Skin of body (tissue), 2 donors: Measurements from ENCODE around the gene ZRANB2. TPM values are rescaled to one million over a fixed set of nuclear protein-coding genes. Genes with fewer than 3 reads are reported as not detected.

ENCODE experiments used
- DNase-seq: peaks from one replicate; lab custom pipeline; 2025; lab: John Stamatoyannopoulos, UW
- total RNA-seq: library from RNA; depleted of rRNA; stranded (reverse); fragments of >200 nt; gene quantifications from one replicate; pipeline ENCODE4 v1.2.3, GENCODE V29; 2014

Gene ZRANB2
- total RNA-seq, 1 donor from 2014 or later, result 102 TPM

DNA sequence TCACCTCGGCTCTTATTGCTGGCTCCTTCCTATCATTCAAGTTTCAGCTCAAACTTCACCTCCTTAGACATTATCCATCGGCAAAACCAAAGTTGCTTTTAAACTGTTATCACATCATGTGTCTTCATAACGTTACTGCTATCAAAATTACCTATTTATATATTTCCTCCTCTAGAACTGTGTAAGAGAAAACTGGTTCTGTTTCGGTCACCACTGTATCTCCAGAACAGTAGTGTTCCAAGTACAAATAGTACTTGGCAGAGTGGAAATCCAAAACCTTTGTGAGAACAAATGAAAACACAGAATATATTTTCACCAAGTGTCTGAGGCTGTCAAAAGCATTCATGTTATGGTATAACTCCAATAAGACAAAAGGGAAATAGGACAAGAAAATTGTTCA, 9.1 kb downstream of the ZRANB2 start:
- no peak for DNase-seq

DNA sequence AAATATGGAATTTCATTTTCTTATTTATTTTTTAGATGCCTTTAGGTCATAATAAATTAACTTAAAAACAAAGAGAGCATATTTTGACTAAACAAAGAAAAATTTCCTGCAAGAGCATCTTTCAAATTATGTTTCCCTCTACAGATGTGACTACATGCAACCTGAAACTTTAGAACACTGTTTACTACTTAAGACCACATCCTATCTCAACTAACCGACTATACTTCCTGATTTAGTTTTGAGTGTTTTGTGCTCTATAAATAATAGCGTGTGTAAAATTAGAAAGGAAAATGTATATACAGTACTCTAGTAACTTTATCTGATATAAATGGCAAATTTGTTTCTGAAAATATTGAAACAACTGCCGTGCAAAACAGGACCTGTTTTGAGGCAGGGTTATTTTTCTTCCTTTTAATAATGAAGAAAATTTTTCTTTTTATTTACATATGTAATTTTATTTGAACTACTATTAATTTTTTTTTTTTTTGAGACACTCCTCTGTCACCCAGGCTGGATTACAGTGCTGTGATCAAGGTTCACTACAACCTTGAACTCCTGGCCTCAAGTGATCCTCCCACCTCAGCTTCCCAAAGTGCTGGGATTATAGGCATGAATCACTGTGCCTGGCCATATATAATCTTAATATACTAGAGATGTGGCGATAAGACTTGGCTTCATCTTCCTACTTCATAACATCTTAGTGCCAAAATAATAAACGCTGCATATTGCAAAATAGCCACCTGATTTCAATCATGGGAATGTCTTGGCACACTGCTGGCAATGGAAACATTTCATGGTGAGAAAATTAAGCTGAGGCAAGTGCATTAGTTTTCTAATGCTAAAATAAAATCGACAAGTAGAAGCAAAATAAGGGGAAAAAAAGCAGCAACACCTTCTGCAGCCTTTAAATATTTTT, 12.3 kb downstream of the ZRANB2 start:
- no peak for DNase-seq

DNA sequence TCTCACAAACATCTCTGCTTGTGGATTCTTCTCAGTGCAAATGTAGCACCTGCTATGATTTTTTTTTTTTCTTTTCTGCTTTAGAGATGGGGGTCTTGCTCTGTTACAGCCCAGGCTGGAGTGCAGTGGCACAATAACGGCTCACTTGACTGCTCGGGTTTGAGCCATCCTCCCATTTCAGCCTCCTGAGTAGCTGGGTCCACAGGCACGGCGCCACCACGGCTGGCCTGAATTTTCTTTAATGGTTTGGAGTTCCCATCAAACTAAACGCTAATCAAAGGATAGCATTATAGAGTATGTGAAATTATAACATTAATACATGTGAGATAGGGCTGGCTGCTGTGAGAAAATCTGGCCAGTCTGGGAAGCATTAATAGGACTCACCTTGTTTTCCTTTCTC, 26.0 kb downstream of the ZRANB2 start:
- DNase-seq, result no peak

DNA sequence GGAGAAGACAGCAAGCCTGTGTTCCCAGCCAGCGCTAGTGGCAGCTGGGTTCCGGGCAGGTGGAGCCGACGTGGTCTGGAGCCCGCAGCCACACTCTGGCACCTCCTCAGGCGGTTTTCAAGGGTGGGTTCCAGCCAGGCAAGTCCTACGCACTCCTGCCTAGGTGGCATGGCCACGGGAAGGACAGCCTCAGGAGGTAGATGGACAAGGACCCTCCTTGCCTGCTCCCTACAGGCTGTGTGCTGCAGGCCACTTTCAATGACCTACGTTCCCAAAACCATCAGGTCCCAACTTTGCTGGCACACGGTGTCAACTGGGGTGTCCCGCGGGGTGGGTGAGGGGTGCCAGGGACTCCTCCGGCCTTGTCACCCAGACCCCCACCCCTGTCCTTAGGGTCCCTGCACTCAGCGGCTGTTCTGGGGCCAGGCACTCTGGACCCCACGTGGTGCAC, 26.5 kb downstream of the ZRANB2 start:
- no peak for DNase-seq

DNA sequence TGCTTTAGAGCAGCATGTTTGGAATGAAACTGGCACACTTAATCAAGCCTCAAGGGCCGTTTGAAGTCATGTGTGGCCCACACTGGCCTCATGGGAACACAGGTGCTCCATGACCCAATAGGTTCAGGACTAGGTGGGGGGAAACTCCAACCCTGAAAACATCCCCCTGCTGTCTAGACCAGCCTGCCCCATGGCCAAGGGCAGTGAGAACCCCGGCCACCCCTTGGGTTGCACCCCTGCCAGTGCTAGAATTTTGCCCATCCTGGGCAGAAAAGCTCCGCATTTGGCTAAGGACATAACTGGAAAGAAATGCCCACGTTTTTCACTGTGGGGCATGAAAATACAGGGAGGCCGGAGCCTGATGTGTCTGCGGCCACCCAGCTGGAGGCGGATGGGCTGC, 27.1 kb downstream of the ZRANB2 start:
- DNase-seq, result no peak

DNA sequence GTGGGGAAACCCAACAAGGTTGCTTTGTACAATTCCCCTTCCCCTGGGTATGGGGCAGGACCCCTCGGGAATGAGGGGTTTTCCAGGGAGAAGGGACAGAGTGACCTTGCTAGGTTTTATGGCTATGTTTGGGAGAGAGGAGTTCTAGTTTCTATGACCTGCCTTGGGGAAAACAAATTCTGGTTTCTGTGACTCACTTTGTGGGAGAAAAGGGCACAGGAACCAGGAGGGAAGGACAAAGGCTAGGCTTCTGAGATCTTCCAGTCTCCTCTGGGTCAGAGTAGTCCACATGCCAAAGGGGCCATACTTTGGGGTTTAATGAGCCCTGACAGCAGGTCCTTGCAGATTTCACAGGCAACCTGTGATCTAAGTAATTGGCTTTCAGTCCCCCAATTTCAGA, 27.7 kb downstream of the ZRANB2 start:
- DNase-seq, result no peak

DNA sequence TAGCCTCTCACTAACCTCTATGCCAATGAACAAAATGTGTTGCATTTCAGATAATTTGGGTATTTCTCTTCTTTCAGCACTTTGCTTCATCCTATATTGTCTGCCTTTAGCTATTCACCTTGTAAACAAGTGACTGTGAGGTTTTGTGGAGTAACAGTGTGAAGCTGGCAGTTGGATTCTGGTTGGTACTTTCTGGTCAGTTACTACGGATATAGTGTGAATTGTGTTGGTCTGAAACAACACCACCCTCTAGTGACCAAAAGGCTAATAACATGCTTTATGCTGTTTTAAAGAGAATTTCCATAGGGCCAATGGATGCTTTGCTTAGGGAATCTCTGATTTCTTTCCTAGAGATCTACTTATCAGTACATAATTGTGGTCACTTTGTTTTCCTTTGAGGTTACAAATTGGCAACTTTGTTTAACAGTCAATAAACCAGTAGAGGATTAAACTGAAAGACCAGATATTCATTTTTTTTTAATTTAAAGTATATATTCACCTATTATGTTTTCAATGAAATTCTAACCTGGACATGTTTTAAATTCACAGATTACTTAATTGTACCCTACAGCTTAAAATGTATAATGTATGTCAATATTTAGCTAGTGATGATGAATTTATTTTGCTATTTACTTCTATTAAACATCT, 30.8 kb downstream of the ZRANB2 start:
- peak; percentile 55 for DNase-seq

DNA sequence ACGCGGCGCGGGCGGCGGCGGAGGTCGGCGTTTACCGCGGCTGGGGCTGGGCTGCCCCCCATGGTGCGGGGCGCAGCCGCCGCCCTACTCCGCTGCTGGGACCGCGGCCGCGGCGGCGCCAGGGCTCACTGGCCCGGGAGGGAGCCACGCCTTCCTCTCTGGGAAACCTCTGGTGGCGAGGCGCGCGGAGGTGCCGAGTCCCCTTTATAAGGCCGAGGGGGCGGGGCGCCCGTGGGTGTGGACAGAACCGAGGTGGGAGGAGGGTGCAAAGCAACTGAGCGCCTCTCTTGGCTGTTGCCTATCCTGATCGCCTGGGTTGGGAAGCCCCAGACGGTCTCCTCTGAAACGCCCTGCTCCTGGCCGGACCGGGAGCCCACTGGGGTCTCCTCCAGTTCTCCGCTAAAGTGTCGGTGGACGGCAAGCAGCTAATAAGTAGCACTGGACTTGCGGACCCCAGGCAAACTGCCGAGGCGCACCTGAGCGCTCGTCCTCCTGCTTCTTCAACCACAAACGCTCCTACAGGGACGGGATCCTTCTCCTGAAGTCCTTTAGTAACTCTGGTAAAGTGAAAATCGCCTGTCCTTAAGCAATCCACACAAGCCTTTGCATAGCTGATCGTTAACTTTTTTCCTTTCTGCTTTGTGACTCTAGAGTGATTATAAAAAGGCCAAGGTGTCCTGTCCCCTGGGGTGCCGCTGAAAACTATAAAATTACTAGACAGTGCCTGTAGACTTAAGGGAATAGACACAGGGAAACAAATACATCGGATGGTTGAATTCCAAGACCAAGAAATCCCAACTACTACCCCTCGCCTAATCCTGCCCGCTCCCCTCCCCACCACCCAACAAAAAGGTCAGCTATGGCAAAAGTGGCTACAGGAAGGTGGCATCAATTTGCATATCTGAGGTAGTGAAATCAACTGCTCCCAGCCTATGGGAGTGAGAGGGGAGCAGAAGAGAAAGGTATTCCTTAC, 32.9 kb downstream of the ZRANB2 start, which contains the start of gene PTGER3:
TSS of gene PTGER3 (minus strand) at position 182 of the 973 bp plus-strand sequence. CDS start 239 bp downstream, outside the sequence.
- no peak for DNase-seq

DNA sequence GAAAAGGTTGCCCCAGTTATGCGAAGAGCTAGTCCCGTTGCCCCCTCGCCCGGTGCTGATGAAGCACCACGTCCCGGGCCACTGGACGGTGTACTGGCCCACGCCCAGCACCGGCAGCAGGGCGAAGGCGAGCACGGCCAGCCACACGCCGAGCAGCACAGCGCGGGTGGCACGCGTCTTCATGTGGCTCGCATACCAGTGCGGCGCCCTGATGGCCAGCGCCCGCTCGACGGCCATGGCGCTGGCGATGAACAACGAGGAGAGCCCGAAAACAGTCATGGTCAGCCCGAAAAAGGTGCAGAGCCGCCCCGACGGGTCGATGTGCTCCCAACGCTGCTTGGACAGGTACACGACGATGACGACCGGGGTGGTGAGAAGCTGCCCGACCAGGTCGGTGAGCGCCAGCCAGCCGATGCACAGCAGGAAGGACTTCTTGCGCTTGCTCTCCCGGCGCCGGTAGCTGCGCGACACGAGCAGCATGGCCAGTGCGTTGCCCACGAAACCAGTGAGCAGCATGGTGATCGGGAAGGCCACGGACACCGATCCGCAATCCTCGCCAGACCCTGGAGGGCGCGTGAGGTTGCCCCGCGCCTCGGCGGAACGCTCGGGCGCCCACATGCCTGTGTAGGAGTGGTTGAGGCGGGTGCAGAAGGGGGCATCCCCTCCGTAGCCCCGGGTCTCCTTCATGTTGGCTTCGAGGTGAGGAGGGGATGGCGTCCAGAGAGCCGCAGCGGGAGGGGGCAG, 33.8 kb downstream of the ZRANB2 start:
- DNase-seq, result no peak

DNA sequence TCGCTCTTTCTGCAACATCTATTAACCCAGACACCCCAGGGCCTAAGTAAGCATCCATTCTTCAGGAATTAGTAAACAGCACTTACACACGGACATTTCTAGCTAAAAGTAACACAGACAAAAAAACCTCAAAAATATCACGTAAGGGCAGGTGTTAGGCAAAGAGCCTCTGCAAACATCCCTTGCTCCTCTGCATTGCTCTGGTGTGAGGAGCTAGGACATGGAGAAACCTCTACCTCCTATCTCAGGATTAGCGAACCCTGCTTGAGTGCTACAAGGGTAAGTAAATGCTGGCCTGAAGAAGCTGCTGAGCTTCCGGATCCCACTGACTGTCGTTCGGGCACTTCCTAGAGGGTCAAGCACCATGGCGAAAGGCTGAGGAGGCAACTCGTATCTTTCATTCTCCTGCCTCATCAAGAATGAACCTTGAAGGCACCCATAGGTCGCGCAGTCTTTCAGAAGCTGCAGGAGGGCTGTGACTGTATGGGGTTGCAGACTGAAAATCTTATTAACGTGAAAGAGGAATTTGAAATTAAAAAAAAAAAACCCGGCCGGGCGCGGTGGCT, 35.3 kb downstream of the ZRANB2 start:
- DNase-seq, result no peak

DNA sequence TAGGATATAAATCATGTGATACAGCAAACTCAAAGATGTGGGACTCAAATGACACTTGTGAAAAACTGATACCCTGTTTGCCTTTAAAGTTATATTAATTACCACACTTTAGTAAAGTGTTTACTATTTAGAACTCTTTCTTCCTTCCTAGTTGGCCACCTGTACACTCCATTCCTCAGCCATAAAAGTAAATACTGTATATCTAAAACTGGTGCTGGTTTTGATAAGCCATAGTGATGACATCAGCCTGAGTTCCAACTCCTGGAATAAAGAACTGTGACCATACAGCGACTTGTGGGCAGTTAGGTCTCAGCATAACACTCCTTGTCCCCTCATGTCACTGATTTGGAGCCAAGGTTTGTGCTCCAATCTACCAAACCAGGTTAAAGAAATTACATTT, 36.0 kb downstream of the ZRANB2 start:
- DNase-seq, result no peak

DNA sequence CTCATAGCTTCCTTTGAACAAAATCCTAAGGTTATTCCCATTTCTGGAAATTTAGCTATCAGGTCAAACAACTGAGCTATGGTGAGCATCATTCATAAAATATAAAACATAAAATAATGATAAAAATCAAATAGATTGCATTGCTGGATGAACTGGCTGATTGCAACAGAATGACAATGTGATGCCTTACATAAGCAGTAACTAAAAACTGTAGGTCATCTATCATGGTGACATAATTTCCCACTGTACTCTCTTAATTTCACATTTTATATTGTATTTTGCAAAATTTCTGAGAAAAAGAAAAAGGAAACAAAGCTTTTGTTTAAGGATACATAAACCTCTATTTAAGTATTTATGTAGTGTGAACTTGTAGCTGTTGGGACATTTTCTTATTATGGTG, 37.8 kb downstream of the ZRANB2 start:
- DNase-seq, result no peak

DNA sequence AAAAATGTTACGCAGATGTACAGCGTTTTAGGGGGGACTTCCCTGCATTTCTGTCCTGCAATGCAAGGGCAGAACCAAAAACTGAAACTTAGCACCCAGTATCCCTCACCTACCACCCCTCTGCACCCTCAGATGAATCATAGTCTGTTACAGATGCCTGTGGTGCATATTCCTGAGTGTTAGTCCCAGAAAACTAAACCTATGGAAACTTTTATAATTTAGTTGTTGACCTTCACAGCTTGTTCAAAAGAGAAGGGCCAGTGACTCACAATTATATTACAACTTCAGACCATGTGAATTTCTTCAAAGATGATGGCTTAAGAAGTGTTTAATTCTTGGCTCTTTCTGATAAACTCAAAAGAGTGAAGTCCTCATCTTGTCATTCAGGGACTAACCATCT, 39.0 kb downstream of the ZRANB2 start:
- no peak for DNase-seq

DNA sequence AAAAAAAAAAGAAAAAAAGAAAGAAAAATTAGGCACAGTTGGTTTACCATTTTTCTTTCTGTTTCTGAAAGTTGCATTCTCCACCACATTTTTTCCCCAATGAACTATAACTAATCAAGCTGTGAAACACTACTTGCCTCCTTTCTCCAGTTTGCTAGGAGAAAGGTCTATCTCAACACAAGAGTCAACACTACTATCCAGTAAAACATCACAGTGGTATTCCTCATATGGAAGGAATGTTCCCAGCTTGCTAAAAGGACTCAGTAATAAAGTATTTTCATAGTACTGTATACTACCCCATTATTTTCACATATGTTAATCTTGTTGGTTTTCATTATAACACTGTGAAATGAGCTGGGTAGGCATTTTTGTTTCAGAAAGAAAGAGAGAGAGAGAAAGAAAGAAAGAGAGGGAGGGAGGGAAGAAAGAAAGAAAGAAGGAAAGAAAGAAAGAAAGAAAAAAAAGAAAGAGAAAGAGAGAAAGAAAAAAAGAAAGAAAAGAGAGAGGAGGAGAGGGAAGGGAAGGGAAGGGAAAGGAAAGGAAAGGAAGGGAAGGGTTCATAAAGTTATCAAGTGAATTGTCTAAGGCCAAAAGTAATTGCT, 41.1 kb downstream of the ZRANB2 start:
- peak; percentile 40 for DNase-seq

DNA sequence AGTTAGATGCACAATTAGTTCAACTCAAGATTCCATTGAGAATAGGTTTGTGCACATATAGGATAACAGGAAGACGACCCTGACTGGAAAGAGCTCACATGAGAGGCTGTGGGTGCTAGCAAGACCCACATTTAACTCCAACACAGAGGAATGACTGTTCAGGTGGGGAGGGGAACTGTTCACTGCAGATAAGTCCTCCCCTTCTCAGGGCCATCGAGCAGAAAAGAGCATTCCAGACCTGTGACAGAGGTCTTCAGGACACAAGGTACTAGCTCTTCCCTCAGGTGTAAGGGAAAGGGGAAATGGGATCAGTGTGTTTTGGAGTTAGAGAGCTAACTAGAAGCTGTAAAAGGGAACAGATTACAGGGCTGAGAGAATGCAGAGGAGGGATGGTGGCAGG, 41.9 kb downstream of the ZRANB2 start:
- no peak for DNase-seq

DNA sequence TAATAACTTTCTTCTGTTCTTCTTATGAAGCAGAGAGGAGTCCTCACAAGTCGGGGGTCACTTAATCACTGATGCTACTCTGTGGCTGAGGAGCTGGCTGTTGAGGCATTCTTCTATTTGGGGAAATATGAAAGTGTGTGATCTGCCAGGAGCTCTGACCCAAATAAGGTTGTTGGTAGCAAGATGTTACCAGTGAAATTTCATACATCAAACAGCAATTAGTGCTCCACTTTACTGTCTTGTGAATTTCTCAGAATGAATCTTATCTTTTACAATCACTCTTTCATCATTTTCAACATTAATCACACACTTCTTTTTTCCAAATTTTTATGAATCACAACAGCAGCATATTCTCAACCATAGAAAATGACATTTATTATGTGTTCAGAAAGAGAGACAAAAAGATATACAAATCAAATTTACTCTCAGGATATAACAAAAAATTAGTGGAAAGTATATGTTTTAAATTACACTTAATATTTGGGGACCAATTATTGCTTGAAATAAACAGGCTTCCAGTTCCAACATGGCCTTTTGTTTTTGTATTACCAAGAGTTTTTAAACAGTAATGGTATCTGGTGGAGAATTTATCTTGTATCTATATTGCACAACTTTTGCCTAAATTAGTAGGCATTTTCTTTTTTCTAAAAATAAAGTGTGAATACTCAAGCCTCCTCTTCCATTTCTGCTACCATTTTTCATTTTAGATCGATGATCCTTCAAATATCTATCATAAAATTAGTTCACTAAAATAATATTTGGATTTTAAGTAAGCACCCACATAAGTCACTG, 42.8 kb downstream of the ZRANB2 start:
- no peak for DNase-seq

DNA sequence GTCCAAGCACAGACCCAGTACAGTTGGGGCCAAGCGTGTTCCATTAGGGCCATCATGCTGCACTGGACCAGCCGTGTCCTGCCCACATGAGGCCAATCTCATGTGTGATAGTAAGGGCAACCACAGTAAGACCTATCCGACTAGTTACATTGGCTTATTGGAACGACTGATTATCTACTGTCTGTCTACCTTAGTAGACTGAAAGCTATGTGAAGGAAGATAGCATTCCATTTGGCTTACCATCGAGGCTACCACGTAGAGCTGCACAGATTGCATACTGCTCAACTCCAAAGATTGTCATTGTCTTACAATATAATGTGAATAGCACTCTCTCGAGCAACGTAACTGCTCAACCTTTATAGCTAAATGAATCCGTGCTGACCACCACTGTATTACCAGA, 43.8 kb downstream of the ZRANB2 start:
- DNase-seq, result no peak

DNA sequence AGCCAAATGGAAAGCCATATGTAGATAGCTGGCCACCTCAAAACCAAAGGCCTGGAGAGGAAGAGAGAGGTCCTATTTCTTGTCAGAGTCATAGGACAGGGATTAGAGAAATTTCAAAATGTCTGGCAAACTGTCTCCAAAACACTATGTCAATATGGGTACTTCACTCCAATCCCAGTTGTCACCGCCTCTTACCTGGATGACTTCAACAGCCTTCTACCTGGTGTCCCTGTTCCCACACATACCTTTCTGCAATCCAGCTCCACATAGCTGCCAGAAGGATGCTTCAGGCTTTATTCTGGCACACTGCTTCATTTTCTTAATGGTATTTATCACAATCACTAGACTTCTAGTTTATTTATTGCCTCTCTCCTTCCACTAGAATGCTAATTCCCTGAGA, 47.7 kb downstream of the ZRANB2 start:
- DNase-seq, result no peak

DNA sequence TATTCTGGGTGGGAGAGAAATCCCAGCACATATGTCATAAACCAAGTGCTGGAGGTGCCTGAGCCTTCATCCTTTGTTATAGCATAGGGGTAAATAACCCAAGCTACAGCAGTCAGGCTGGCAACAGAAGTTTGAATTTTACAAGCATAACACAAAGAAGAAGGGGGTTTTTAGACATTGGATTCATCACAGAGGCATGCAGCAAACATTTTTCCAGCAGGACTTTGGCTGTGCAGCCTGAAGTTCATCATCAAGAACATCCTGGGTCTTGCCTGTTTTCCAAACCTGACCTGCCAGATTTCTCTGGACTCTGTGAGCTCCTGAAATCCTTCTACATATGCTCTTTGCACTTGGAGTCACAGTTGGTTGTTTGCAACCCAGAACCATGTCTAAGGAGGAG, 49.4 kb downstream of the ZRANB2 start:
- no peak for DNase-seq
